CD14-positive monocyte (primary cell): ENCODE results near the gene DHCR24. TPM values are rescaled to one million over a fixed set of nuclear protein-coding genes. Genes with fewer than 3 reads are reported as not detected.

Experiments
- DNase-seq, 3 donors: peaks; one replicate each; pipeline ENCODE4 v3.0.0-alpha.2; 2011 to 2022
- H2AFZ ChIP-seq: 2 replicates; pipeline ENCODE4 v1.6.0; 2012; ENCODE audit warnings: mild to moderate bottlenecking, low read depth, low read length, inconsistent platforms; ENCODE audit not compliant: insufficient read depth, poor library complexity, severe bottlenecking
- H3K27ac ChIP-seq, 2 donors: 1 replicate in 1 of 2; 2 replicates in 1 of 2; pipeline ENCODE4 v1.5.1; 2012 to 2013; ENCODE audit warnings: low read length in 2 of 2, control low read depth in 1 of 2, inconsistent platforms in 1 of 2, low read depth in 1 of 2, mild to moderate bottlenecking in 1 of 2
- H3K27me3 ChIP-seq, 2 donors: one replicate each; pipeline versions ENCODE4 v1.6.0 to v1.6.1; 2011 to 2013; ENCODE audit warnings: low read length in 2 of 2; ENCODE audit not compliant: control insufficient read depth in 2 of 2, insufficient read depth in 2 of 2
- H3K36me3 ChIP-seq, 2 donors: replicated peaks in 1 of 2; 1 replicate in 1 of 2; 2 replicates in 1 of 2; pipeline versions ENCODE4 v1.5.1 to v1.6.1; 2012 to 2013; ENCODE audit warnings: low read length in 2 of 2, control low read depth in 1 of 2, inconsistent platforms in 1 of 2, mild to moderate bottlenecking in 1 of 2; ENCODE audit not compliant: insufficient read depth in 2 of 2, control insufficient read depth in 1 of 2
- H3K4me1 ChIP-seq, 2 donors: 1 replicate in 1 of 2; 2 replicates in 1 of 2; pipeline versions ENCODE4 v1.5.1 to v1.6.1; 2012 to 2013; ENCODE audit warnings: low read length in 2 of 2, control low read depth in 1 of 2, inconsistent platforms in 1 of 2, mild to moderate bottlenecking in 1 of 2, moderate library complexity in 1 of 2; ENCODE audit not compliant: insufficient read depth in 2 of 2, control insufficient read depth in 1 of 2
- H3K4me2 ChIP-seq: replicated peaks from 2 replicates; pipeline ENCODE3; 2012; ENCODE audit warnings: low read length, moderate library complexity, mild to moderate bottlenecking; ENCODE audit not compliant: poor library complexity, severe bottlenecking; ENCODE audit errors: extremely low read depth
- H3K4me3 ChIP-seq, 3 experiments: fragments of 200-600 bp in 1 of 3; sonication (generic) in 1 of 3; replicated peaks in 1 of 3; 1 replicate in 2 of 3; 2 replicates in 1 of 3; pipeline ENCODE4 v1.5.1; 2011 to 2013; ENCODE audit warnings: low read length in 3 of 3, mild to moderate bottlenecking in 3 of 3, control low read depth in 2 of 3, low read depth in 2 of 3, inconsistent platforms in 1 of 3, moderate library complexity in 1 of 3
- H3K79me2 ChIP-seq: 2 replicates; pipeline ENCODE4 v1.6.0; 2012; ENCODE audit warnings: mild to moderate bottlenecking, control low read depth, inconsistent platforms, low read length, moderate library complexity; ENCODE audit not compliant: insufficient read depth
- H3K9ac ChIP-seq: 2 replicates; pipeline ENCODE4 v1.6.0; 2017; ENCODE audit warnings: low read length, mild to moderate bottlenecking; ENCODE audit not compliant: insufficient read depth, poor library complexity, severe bottlenecking
- H3K9me3 ChIP-seq, 2 donors: replicated peaks in 1 of 2; 1 replicate in 1 of 2; 2 replicates in 1 of 2; pipeline versions ENCODE4 v1.5.1 to v1.6.1; 2012 to 2013; ENCODE audit warnings: low read length in 2 of 2, control low read depth in 1 of 2; ENCODE audit not compliant: control insufficient read depth in 1 of 2, insufficient read depth in 1 of 2
- H4K20me1 ChIP-seq: 2 replicates; pipeline ENCODE4 v1.6.0; 2012; ENCODE audit warnings: mild to moderate bottlenecking, low read length, control low read depth, moderate library complexity; ENCODE audit not compliant: insufficient read depth
- H3K27ac Mint-ChIP-seq, 7 donors: one replicate each; pipeline ENCODE4 v1.8.0; 2020; ENCODE audit warnings: mild to moderate bottlenecking in 7 of 7, mixed read lengths in 7 of 7, moderate library complexity in 6 of 7, inconsistent platforms in 2 of 7
- H3K27me3 Mint-ChIP-seq, 3 donors: one replicate each; pipeline ENCODE4 v1.8.0; 2021 to 2022; ENCODE audit warnings: low read depth in 3 of 3, mild to moderate bottlenecking in 3 of 3, mixed read lengths in 3 of 3, moderate library complexity in 3 of 3, inconsistent platforms in 1 of 3
- H3K36me3 Mint-ChIP-seq, 2 donors: one replicate each; pipeline ENCODE4 v1.8.0; 2020; ENCODE audit warnings: mixed read lengths in 2 of 2, inconsistent platforms in 1 of 2, mild to moderate bottlenecking in 1 of 2
- H3K4me1 Mint-ChIP-seq: one replicate; pipeline ENCODE4 v1.8.0; 2020; ENCODE audit warnings: mild to moderate bottlenecking, mixed read lengths
- H3K4me3 Mint-ChIP-seq, 2 donors: one replicate each; pipeline ENCODE4 v1.8.0; 2020; ENCODE audit warnings: mild to moderate bottlenecking in 2 of 2, mixed read lengths in 2 of 2, moderate library complexity in 1 of 2
- H3K9me3 Mint-ChIP-seq, 7 donors: one replicate each; pipeline ENCODE4 v1.8.0; 2020 to 2022; ENCODE audit warnings: mixed read lengths in 7 of 7, mild to moderate bottlenecking in 6 of 7, moderate library complexity in 6 of 7, inconsistent platforms in 2 of 7
- CTCF ChIP-seq: fragments of 200-600 bp; IDR thresholded peaks from one replicate; pipeline ENCODE4 v1.8.0; 2022; ENCODE audit warnings: antibody characterized with exemption, mild to moderate bottlenecking
- WGBS: methylation state at CpG from one replicate; pipeline ENCODE4 v1.1.5; 2013; ENCODE audit warnings: missing lambda C conversion rate; ENCODE audit not compliant: insufficient coverage; 5-methylcytosine and 5-hydroxymethylcytosine counted together
- intact Hi-C, 2 donors: fragments of 100-400 bp; cut with micrococcal nuclease; formaldehyde crosslinking; loops; one replicate each; pipeline versions ENCODE4 v1.15.0 to v1.15.1; 2023
- polyA plus RNA-seq, 3 donors: library from polyadenylated mRNA; depleted of rRNA in 1 of 3; unstranded in 2 of 3; stranded (reverse) in 1 of 3; fragments of 300-500 nt in 2 of 3; fragments of >200 nt in 1 of 3; fragmentation: Illumina TruSeq in 2 of 3; gene quantifications; 1 replicate in 2 of 3; 2 replicates in 1 of 3; pipeline ENCODE4 v1.2.3, GENCODE V29; 2012 to 2021

DHCR24 gene
- polyA plus RNA-seq, 3 donors: 0.48 to 3.5 (median 3.0) TPM

- Histone ChIP-seq H3K4me2 (peak overlapping the region; percentile 89), H3K4me3 (peak overlapping the region; percentile 63 to 84 (median 70)), H4K20me1 (no peaks in the 10 kb centered on the region), H3K27me3 (peaks cover 6 to 40% of the 10 kb centered on the region in 2 donors), H3K27ac (no peak overlapping the region), H3K36me3 (no peaks in the 10 kb centered on the region), H3K9ac (peak overlapping the region; percentile 59), H3K79me2 (no peaks in the 10 kb centered on the region), H3K9me3 (no peaks in the 10 kb centered on the region), H3K4me1 (peaks cover 21 to 35% of the 10 kb centered on the region in 2 donors), H2AFZ (peak overlapping the region; percentile 92)
- WGBS: 6% methylated on average over 5 of the region's 8 CpGs
- peaks cover 45% of the 10 kb centered on the region for H3K4me1 Mint-ChIP-seq
- peaks cover 24 to 41% (median 34%) of the 10 kb centered on the region in 3 donors for H3K27me3 Mint-ChIP-seq
- DNase-seq: peak in 2 of 3 donors; percentile 4 to 19
- H3K9me3 Mint-ChIP-seq: peaks cover 0 to 5% (median 0%) of the 10 kb centered on the region in 7 donors
- intact Hi-C loops: no loop called here
- peak overlapping the region in 2 of 7 donors; percentile 11 to 67 for H3K27ac Mint-ChIP-seq
- H3K36me3 Mint-ChIP-seq: peaks cover 0 to 2% of the 10 kb centered on the region in 2 donors
- peak overlapping the region; percentile 93 for H3K4me3 Mint-ChIP-seq
- TF ChIP-seq CTCF: no peak
These were observed 673 bp upstream of the DHCR24 start for GRCh38 chr1:54887665-54888071.

GRCh38 chr1:54885807-54886723 lies 930 bp downstream of the DHCR24 start:
- H3K36me3 ChIP-seq: peaks cover 0 to 4% of the 10 kb centered on the region in 2 donors
- H3K4me3 ChIP-seq: peak overlapping the region; percentile 8 to 84 (median 70)
- H3K4me3 Mint-ChIP-seq: peak overlapping the region; percentile 93 to 97
- peak overlapping the region; percentile 89 for H3K4me2 ChIP-seq
- H3K4me1 Mint-ChIP-seq: peaks cover 45% of the 10 kb centered on the region
- intact Hi-C loops: no loop called here
- WGBS: 28% methylated on average over 20 of the region's 24 CpGs
- H4K20me1 ChIP-seq: no peaks in the 10 kb centered on the region
- H2AFZ ChIP-seq: peak overlapping the region; percentile 92
- peaks cover 0 to 5% (median 0%) of the 10 kb centered on the region in 7 donors for H3K9me3 Mint-ChIP-seq
- peak overlapping the region; percentile 59 for H3K9ac ChIP-seq
- H3K27ac Mint-ChIP-seq: peak overlapping the region in 2 of 7 donors; percentile 42 to 50
- H3K9me3 ChIP-seq: no peaks in the 10 kb centered on the region
- TF ChIP-seq CTCF: no peak
- H3K36me3 Mint-ChIP-seq: peaks cover 2 to 8% of the 10 kb centered on the region in 2 donors
- H3K4me1 ChIP-seq: peaks cover 21 to 35% of the 10 kb centered on the region in 2 donors
- no peak for DNase-seq
- peaks cover 21 to 39% (median 34%) of the 10 kb centered on the region in 3 donors for H3K27me3 Mint-ChIP-seq
- H3K27ac ChIP-seq: no peak overlapping the region
- peaks cover 6 to 40% of the 10 kb centered on the region in 2 donors for H3K27me3 ChIP-seq
- H3K79me2 ChIP-seq: no peaks in the 10 kb centered on the region
